Measurements from ENCODE around the gene CERS1. TPM values are rescaled to one million over a fixed set of nuclear protein-coding genes. Genes with fewer than 3 reads are reported as not detected.

Gene CERS1
- total RNA-seq, 2 experiments from 2014 or later: 0.19 to 0.28 TPM

GRCh38 chr19:18897094-18898029 lies 1.4 kb upstream of the CERS1 start:
- Mint-ChIP-seq H3K27me3 (peaks cover 42% of the 10 kb centered on the region), H3K4me1 (no peaks in the 10 kb centered on the region), H3K9me3 (no peaks in the 10 kb centered on the region), H3K27ac (no peak overlapping the region), H3K4me3 (no peak overlapping the region), H3K36me3 (peaks cover 4% of the 10 kb centered on the region)
- DNase-seq: no peak

DNA sequence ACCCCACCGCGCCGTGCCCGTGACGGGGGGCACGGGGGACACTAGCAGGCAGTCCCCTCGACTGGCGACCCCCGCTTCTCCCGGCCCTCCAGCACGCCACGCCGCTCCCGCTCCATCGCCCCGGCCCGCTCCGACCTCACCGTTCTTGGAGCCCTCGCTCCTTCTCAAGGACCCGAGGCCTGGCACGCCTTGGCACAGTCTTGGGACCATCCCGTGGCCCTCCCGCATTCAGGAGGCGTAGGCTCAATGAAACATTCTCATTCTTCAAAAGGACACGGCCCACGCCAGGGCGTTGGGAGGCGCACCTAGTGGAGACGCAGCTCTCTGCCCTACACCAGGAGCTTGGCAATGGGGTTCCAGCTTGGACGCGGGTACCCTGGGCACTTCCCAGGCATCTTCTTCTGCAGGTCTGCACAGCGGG lies 473 bp upstream of the CERS1 start:
- peak overlapping the region; percentile 65 for H3K4me3 Mint-ChIP-seq
- no peaks in the 10 kb centered on the region for H3K4me1 Mint-ChIP-seq
- H3K27ac Mint-ChIP-seq: no peak overlapping the region
- H3K9me3 Mint-ChIP-seq: no peaks in the 10 kb centered on the region
- peaks cover 4% of the 10 kb centered on the region for H3K36me3 Mint-ChIP-seq
- H3K27me3 Mint-ChIP-seq: peaks cover 46% of the 10 kb centered on the region
- no peak for DNase-seq

DNA sequence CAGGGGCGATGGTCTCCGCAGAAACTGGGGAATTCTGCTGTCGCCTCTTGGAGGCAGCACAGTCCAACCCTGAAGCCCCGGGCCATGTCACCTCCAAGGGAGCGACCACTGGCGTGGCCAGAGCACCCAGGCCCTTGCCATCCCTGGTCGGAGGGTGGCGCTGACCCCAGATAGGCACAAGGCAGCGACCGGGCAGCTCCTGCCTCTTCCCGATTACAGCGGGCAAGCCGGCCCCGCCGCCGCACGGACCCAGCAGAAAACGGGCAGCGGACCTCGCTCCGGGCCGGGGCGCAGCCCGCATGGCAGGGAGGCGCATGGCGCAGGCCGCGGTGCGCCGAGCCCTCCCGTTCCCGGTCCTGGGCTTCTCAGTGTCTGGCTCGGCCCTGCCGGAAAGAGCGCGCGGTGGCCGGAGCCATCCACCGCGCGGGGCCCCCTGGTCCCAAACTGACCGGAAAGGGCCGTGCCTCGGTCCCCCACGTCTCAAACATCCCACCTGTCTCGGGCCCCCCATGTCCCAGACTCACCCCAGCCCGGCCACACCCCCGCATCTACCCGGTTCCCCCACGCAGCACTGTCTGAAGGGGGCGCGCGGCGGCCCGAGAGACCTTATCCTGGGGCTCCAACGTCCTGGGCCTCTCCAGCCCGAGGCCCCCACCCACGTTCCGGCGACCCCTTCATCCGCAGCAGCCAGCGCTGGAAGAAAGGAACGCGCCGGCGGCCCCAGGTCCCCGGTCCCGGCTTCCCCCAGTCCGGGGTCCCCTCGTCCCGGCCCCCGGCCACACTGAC lies 727 bp downstream of the CERS1 start:
- Mint-ChIP-seq H3K27me3 (peaks cover 53% of the 10 kb centered on the region), H3K36me3 (no peaks in the 10 kb centered on the region), H3K4me1 (no peaks in the 10 kb centered on the region), H3K4me3 (peak overlapping the region; percentile 51), H3K9me3 (no peaks in the 10 kb centered on the region), H3K27ac (no peak overlapping the region)
- no peak for DNase-seq

- H3K36me3 Mint-ChIP-seq: no peaks in the 10 kb centered on the region
- no peak for DNase-seq
- H3K4me3 Mint-ChIP-seq: no peak overlapping the region
Measured at GRCh38 chr19:18894254-18895037, 1.5 kb downstream of the CERS1 start.

DNA sequence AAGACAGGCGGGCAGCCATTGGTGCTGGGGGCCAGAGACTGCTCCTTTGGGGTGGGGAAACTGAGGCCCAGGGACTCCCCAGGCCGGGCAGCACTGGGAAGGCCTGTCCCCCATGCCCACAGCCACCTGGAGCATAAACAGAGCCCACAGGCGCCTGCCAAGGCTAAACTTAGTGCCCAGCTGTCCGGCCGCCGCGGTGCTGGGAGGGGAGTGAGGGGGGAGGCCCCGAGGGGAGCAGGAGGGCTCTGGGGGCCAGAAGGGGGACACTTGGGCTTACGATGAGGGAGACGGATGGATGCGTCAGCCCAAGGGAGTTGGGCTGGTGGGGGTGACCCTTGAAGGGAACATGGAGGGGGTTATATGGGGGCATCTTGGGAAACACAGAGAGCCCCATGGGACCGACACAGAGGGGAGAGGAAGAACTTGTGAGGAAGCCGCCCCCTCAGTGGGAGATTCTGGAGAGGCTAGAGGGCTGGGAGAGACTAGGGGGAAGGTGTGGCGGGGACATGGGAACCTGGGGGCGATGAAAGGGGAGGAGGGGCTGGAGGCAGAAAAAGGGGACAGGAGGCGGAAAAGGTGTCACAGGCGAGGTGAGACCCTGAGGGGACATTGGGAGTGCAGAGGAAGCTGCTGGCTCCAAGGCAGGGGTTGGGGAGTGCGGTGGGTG lies 2.2 kb downstream of the CERS1 start:
- Mint-ChIP-seq H3K4me1 (no peaks in the 10 kb centered on the region), H3K27me3 (peaks cover 53% of the 10 kb centered on the region), H3K4me3 (no peak overlapping the region), H3K36me3 (no peaks in the 10 kb centered on the region), H3K27ac (no peak overlapping the region), H3K9me3 (no peaks in the 10 kb centered on the region)
- no peak for DNase-seq

More at GRCh38 chr19:18894254-18895037, 1.5 kb downstream of the CERS1 start:
- H3K27me3 Mint-ChIP-seq: peaks cover 53% of the 10 kb centered on the region
- no peaks in the 10 kb centered on the region for H3K4me1 Mint-ChIP-seq
- H3K9me3 Mint-ChIP-seq: no peaks in the 10 kb centered on the region
- no peak overlapping the region for H3K27ac Mint-ChIP-seq

- no peak for DNase-seq
- Mint-ChIP-seq H3K4me3 (no peak overlapping the region), H3K27me3 (peaks cover 37% of the 10 kb centered on the region), H3K9me3 (no peaks in the 10 kb centered on the region), H3K27ac (no peak overlapping the region), H3K4me1 (no peaks in the 10 kb centered on the region), H3K36me3 (no peaks in the 10 kb centered on the region)
Measured at GRCh38 chr19:18889949-18890745, 5.8 kb downstream of the CERS1 start.

DNA sequence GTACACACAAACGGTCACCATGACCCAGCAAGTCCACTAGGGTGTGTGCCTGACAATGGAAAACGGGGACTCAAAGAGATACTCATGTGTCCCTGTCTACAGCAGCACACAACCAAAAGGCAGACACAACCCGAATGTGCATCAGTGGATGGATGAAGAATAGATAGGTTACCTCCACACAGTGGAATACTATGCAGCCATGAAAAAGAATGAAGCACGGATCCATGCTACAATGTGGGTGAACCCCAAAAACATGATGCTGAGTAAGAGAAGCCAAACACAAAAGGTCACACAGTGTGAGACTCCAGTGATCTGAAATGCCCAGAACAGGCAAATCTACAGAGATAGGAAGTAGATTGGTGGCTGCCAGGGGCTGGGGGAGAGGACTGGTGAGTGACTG lies 9.0 kb downstream of the CERS1 start:
- Mint-ChIP-seq H3K27ac (no peak overlapping the region), H3K36me3 (no peaks in the 10 kb centered on the region), H3K27me3 (peaks cover 14% of the 10 kb centered on the region), H3K9me3 (no peaks in the 10 kb centered on the region), H3K4me1 (no peaks in the 10 kb centered on the region), H3K4me3 (no peak overlapping the region)
- DNase-seq: no peak

- Mint-ChIP-seq H3K4me3 (no peak overlapping the region), H3K27me3 (peaks cover 4% of the 10 kb centered on the region), H3K36me3 (no peaks in the 10 kb centered on the region), H3K4me1 (no peaks in the 10 kb centered on the region), H3K9me3 (no peaks in the 10 kb centered on the region), H3K27ac (no peak overlapping the region)
- no peak for DNase-seq
Measured at GRCh38 chr19:18883526-18884304, 12.2 kb downstream of the CERS1 start.

GRCh38 chr19:18881491-18881890 lies 14.5 kb downstream of the CERS1 start:
- H3K36me3 Mint-ChIP-seq: no peaks in the 10 kb centered on the region
- no peak overlapping the region for H3K4me3 Mint-ChIP-seq

GRCh38 chr19:18879579-18880373 lies 16.2 kb downstream of the CERS1 start:
- no peaks in the 10 kb centered on the region for H3K4me1 Mint-ChIP-seq
- no peaks in the 10 kb centered on the region for H3K27me3 Mint-ChIP-seq
- H3K4me3 Mint-ChIP-seq: no peak overlapping the region
- no peaks in the 10 kb centered on the region for H3K9me3 Mint-ChIP-seq
- peak; percentile 54 for DNase-seq
- no peak overlapping the region for H3K27ac Mint-ChIP-seq
- H3K36me3 Mint-ChIP-seq: no peaks in the 10 kb centered on the region

More at GRCh38 chr19:18881491-18881890, 14.5 kb downstream of the CERS1 start:
- H3K27ac Mint-ChIP-seq: no peak overlapping the region
- no peaks in the 10 kb centered on the region for H3K27me3 Mint-ChIP-seq
- no peaks in the 10 kb centered on the region for H3K4me1 Mint-ChIP-seq
- DNase-seq: no peak
- no peaks in the 10 kb centered on the region for H3K9me3 Mint-ChIP-seq

DNA sequence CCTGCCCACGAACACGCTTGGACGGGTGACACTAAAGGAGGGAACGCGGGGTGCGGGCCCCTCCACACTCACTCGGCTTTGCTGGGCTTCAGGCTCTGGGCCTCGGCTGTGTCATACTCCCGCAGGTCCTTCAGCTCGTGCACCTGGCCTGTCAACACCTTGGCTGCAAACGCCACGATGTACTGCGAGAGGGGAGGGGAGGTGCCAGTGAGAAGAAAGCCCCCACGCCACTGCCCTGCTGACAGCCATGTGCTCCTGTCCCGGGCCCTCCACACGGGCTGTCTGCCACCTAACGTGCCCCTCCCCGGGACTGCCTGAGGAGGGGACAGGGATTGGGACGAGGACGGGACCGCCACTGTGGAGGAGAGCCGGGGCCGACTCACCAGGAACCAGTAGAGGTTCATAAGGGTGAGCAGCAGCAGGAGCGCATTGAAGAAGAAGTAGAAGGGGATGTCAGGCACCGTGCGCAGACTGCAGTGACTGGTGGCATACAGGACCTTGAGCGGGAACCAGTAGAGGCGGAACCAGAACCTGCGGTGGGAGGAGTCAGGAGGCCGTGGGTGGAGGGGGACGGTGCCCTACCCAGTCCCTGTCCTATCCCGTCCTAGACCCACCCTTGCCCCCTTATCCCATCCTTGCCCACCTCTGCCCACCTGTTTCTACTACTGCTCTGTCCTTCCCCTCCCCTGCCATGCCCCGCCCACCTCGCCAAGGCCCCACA lies 16.9 kb downstream of the CERS1 start:
- H3K27me3 Mint-ChIP-seq: no peaks in the 10 kb centered on the region
- H3K4me3 Mint-ChIP-seq: no peak overlapping the region
- H3K27ac Mint-ChIP-seq: no peak overlapping the region
- no peaks in the 10 kb centered on the region for H3K36me3 Mint-ChIP-seq
- no peaks in the 10 kb centered on the region for H3K9me3 Mint-ChIP-seq
- no peaks in the 10 kb centered on the region for H3K4me1 Mint-ChIP-seq
- no peak for DNase-seq

Measured in activated naive CD8-positive, alpha-beta T cell treated with anti-CD3 and anti-CD28 coated beads for 36 hours (primary cell).